SJCRH30 (cell line): ENCODE results near the gene MPDU1. TPM values are rescaled to one million over a fixed set of nuclear protein-coding genes. Genes with fewer than 3 reads are reported as not detected.

Experiments used
- DNase-seq, 2 experiments: peaks; one replicate each; pipeline ENCODE4 v3.0.0-alpha.2; 2015 to 2020
- H3K27ac ChIP-seq: fragments of 250-450 bp; sonication (Bioruptor Pico); 2 replicates; pipeline ENCODE4 v1.5.1; 2020; ENCODE audit warnings: mild to moderate bottlenecking, moderate library complexity
- H3K27me3 ChIP-seq: fragments of 250-450 bp; sonication (Bioruptor Pico); 2 replicates; pipeline ENCODE4 v1.5.1; 2020; ENCODE audit warnings: mild to moderate bottlenecking, moderate library complexity
- H3K36me3 ChIP-seq: fragments of 250-450 bp; sonication (Bioruptor Pico); 2 replicates; pipeline ENCODE4 v1.5.1; 2020; ENCODE audit warnings: mild to moderate bottlenecking, moderate library complexity
- H3K4me1 ChIP-seq: fragments of 250-450 bp; sonication (Bioruptor Pico); 2 replicates; pipeline ENCODE4 v1.5.1; 2020; ENCODE audit warnings: mild to moderate bottlenecking, moderate library complexity
- H3K4me3 ChIP-seq: fragments of 250-450 bp; sonication (Bioruptor Pico); 2 replicates; pipeline ENCODE4 v1.5.1; 2020; ENCODE audit warnings: mild to moderate bottlenecking, moderate library complexity
- H3K9me3 ChIP-seq: fragments of 250-450 bp; sonication (Bioruptor Pico); replicated peaks from 2 replicates; pipeline ENCODE4 v1.5.1; 2020; ENCODE audit warnings: mild to moderate bottlenecking, moderate library complexity
- total RNA-seq: library from RNA; depleted of rRNA; stranded (reverse); fragments of >200 nt; shearing (Covaris generic); gene quantifications from 2 replicates; pipeline ENCODE4 v1.2.3, GENCODE V29; 2014; rRNA removed

The MPDU1 gene
- total RNA-seq = 44.1 and 49.9 TPM in 2 replicates

DNA sequence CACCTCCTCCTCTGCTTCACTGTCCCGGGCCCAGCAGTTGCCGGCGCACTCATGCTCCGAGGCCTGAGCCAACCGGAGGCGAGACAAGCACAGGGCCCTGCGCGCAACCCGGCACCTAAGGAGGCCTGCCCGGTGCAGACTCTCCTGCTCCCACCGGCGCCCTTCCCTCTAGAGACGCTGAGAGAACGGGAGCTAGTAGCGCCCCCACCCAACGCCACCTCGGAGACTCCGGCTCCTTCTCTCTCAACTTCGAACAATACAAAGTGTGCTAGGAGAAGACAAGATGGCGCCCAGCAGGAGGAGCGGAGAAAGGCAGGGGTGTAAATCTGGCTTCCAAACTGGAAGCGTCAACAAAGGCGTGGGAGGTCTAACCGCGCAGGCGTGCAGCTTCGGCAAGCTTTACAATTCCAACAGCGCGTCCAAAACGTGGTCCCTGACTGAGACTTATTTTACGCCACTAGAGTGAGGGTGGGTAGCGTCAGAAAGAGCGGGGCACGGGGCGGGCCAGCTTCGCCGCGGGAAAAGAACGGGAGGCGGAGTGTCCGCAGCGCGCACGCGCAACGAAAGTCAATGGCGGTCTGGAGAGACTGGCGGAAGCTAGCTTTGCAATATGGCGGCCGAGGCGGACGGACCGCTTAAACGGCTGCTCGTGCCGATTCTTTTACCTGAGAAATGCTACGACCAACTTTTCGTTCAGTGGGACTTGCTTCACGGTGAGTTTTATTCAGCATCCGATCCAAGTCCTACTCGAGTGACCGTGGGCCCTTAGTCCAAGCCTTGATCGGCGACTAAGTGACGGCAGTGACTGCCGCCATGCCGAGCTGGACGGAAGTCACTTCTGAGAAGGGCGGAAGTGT lies at the start of gene MPDU1:
Gene MPDU1, plus strand, starts transcription at position 600 of the 857 bp plus-strand sequence. Its CDS starts 11 bp downstream, at position 611.
- peaks cover 15% of the 10 kb centered on the region for H3K36me3 ChIP-seq
- H3K4me1 ChIP-seq = peaks cover 4% of the 10 kb centered on the region; the same call in 1 of the 2 replicates
- peak within 1 kb of the TSS; percentile 95 for H3K27ac ChIP-seq

DNA sequence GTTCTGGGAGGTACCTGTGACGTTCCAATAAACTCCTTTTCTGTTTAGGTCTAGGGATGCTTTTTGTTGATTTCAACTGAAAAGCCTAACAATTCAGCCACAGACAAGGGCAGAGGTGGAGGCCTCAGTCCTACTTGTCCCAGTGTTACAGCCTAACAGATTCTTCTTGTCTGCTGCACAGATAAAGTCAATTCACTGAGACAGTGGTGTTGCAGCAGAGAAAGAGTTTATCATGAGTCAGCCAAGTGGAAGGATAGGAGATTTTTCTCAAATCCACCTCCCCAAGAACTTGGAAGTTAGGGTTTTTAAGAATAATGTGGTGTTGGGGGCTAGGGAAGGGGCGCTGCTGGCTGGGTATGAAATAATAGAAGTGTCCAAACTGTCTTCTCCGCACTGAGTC lies 45.6 kb upstream of the MPDU1 start:
- Histone ChIP-seq H3K27ac (no peak overlapping the region), H3K9me3 (no peaks in the 10 kb centered on the region), H3K4me3 (no peak overlapping the region), H3K27me3 (no peaks in the 10 kb centered on the region), H3K4me1 (no peaks in the 10 kb centered on the region), H3K36me3 (no peaks in the 10 kb centered on the region)
- DNase-seq = no peak

More for the DNA sequence above, at the start of gene MPDU1:
- Histone ChIP-seq H3K4me3 (peak within 1 kb of the TSS; percentile 69), H3K9me3 (no peaks in the 10 kb centered on the region), H3K27me3 (no peaks in the 10 kb centered on the region)
- DNase-seq = peak; percentile 94 to 95

GRCh38 chr17:7538891-7539545 lies 44.6 kb upstream of the MPDU1 start:
- H3K36me3 ChIP-seq = no peaks in the 10 kb centered on the region
- H3K4me1 ChIP-seq = no peaks in the 10 kb centered on the region
- no peaks in the 10 kb centered on the region for H3K9me3 ChIP-seq
- no peak overlapping the region for H3K27ac ChIP-seq
- no peaks in the 10 kb centered on the region for H3K27me3 ChIP-seq
- H3K4me3 ChIP-seq = no peak overlapping the region
- no peak for DNase-seq

- no peaks in the 10 kb centered on the region for H3K4me1 ChIP-seq
- H3K27ac ChIP-seq = no peak overlapping the region
- no peaks in the 10 kb centered on the region for H3K36me3 ChIP-seq
- DNase-seq = no peak
- H3K27me3 ChIP-seq = no peaks in the 10 kb centered on the region
- no peak overlapping the region for H3K4me3 ChIP-seq
- H3K9me3 ChIP-seq = no peaks in the 10 kb centered on the region
Observed at GRCh38 chr17:7541074-7541621, 42.5 kb upstream of the MPDU1 start.

- H3K36me3 ChIP-seq = no peaks in the 10 kb centered on the region
- no peak for DNase-seq
- H3K4me3 ChIP-seq = no peak overlapping the region
- H3K27ac ChIP-seq = no peak overlapping the region
- no peaks in the 10 kb centered on the region for H3K4me1 ChIP-seq
- no peaks in the 10 kb centered on the region for H3K27me3 ChIP-seq
- H3K9me3 ChIP-seq = no peaks in the 10 kb centered on the region
Observed at GRCh38 chr17:7544911-7545310, 38.7 kb upstream of the MPDU1 start.

- H3K36me3 ChIP-seq = no peaks in the 10 kb centered on the region
- no peak for DNase-seq
- no peaks in the 10 kb centered on the region for H3K27me3 ChIP-seq
- H3K4me1 ChIP-seq = no peaks in the 10 kb centered on the region
- H3K9me3 ChIP-seq = no peaks in the 10 kb centered on the region
- no peak within 1 kb of the TSS for H3K4me3 ChIP-seq
- H3K27ac ChIP-seq = no peak within 1 kb of the TSS
Observed at GRCh38 chr17:7548585-7549400, 34.9 kb upstream of the MPDU1 start, which contains the start of gene TNFSF12. TSS of gene TNFSF12 (plus strand) at chr17:7549058. CDS start at chr17:7549154, 96 bp downstream.

DNA sequence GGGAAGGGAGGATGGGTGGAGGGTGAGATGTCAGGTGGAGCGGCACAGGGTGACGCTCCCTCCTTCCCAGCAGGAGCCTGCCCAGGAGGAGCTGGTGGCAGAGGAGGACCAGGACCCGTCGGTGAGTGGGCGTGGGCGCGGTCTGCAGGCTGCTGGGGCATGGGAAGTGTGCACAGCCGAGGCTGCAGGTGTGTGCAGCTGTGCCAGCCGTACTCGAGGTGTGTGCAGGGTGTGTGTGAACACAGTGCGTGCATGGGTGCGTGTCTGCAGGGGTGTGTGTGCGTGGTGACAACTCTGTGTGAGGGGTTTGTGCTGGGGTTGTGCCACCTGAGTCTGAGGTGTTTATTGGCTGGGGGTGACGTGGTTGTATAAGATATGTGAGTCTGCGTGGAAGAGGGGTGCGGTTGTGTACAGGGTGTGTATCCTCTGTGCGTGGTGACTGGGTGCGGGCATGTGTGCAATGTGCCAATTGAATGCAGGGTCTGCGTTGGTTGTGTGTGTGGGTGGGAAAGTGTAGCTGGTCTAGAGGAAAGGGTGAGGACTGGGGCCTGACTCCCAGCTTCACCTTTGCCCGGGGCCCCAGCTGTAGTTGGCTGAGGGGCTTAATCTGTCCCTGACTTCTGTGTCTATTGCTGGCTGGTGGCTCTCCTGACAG lies 34.1 kb upstream of the MPDU1 start:
- DNase-seq = no peak
- Histone ChIP-seq H3K36me3 (no peaks in the 10 kb centered on the region), H3K4me1 (no peaks in the 10 kb centered on the region), H3K27me3 (no peaks in the 10 kb centered on the region), H3K4me3 (no peak overlapping the region), H3K9me3 (no peaks in the 10 kb centered on the region), H3K27ac (no peak overlapping the region)

DNA sequence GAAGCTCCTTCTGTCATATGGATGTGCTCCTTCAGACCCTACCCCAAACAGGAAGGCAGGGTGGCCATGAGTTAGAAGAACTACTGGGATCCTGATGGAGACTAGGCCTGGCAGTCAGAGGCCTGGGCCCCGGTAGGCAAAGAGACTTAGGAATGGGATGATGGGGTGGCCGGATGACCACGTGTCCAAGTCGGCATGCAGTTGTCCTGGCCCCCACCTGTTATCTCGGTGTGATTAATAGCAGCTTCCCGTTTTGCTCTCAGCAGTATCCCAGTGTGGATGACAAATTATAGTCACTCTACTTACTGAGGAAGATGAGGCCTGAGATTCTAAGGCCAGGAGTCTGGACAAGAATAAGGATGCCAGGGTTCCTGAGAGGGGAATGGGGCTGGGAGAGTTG lies 33.3 kb upstream of the MPDU1 start:
- no peaks in the 10 kb centered on the region for H3K9me3 ChIP-seq
- no peaks in the 10 kb centered on the region for H3K27me3 ChIP-seq
- no peaks in the 10 kb centered on the region for H3K36me3 ChIP-seq
- no peaks in the 10 kb centered on the region for H3K4me1 ChIP-seq
- H3K4me3 ChIP-seq = no peak overlapping the region
- H3K27ac ChIP-seq = no peak overlapping the region
- DNase-seq = peak; percentile 42 to 45

DNA sequence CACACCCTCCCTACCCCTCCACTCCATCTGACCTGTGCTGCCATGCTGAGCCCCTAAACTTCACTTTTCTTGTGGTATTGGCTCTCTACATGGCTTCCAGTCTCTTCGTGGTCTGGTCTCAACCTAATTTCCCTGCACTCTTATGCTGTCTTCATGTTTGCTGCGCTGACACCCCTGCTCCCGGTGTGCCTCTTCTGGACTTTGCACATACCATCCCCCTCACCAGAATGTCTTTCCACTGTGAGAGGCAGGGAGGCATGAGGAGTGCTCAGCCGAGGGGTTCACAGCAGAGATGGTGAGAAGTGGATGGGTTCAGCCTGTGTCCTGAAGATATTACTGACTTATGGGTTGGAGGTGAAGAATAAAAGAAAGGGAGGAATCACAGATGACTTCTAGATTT lies 32.3 kb upstream of the MPDU1 start:
- Histone ChIP-seq H3K36me3 (no peaks in the 10 kb centered on the region), H3K27ac (no peak overlapping the region), H3K4me1 (no peaks in the 10 kb centered on the region), H3K27me3 (no peaks in the 10 kb centered on the region), H3K4me3 (no peak overlapping the region), H3K9me3 (no peaks in the 10 kb centered on the region)
- DNase-seq = no peak

GRCh38 chr17:7552621-7553051 lies 31.0 kb upstream of the MPDU1 start:
- Histone ChIP-seq H3K9me3 (no peaks in the 10 kb centered on the region), H3K27me3 (no peaks in the 10 kb centered on the region), H3K36me3 (no peaks in the 10 kb centered on the region), H3K4me3 (no peak overlapping the region), H3K27ac (no peak overlapping the region), H3K4me1 (0 out of 2 replicates have a peak, but pooled peaks cover 3% of the 10 kb centered on the region)
- DNase-seq = no peak

- 0 out of 2 replicates have a peak, but pooled peaks cover 3% of the 10 kb centered on the region for H3K4me1 ChIP-seq
Observed at GRCh38 chr17:7553356-7553755, 30.3 kb upstream of the MPDU1 start.

GRCh38 chr17:7555320-7555948 lies 28.2 kb upstream of the MPDU1 start:
- H3K27me3 ChIP-seq = no peaks in the 10 kb centered on the region
- no peak overlapping the region for H3K4me3 ChIP-seq
- H3K27ac ChIP-seq = no peak overlapping the region
- no peak for DNase-seq
- 0 out of 2 replicates have a peak, but pooled peaks cover 3% of the 10 kb centered on the region for H3K4me1 ChIP-seq
- no peaks in the 10 kb centered on the region for H3K9me3 ChIP-seq
- H3K36me3 ChIP-seq = no peaks in the 10 kb centered on the region

More at GRCh38 chr17:7553356-7553755, 30.3 kb upstream of the MPDU1 start:
- Histone ChIP-seq H3K27ac (no peak overlapping the region), H3K36me3 (no peaks in the 10 kb centered on the region), H3K9me3 (no peaks in the 10 kb centered on the region), H3K27me3 (no peaks in the 10 kb centered on the region), H3K4me3 (no peak overlapping the region)
- DNase-seq = no peak

DNA sequence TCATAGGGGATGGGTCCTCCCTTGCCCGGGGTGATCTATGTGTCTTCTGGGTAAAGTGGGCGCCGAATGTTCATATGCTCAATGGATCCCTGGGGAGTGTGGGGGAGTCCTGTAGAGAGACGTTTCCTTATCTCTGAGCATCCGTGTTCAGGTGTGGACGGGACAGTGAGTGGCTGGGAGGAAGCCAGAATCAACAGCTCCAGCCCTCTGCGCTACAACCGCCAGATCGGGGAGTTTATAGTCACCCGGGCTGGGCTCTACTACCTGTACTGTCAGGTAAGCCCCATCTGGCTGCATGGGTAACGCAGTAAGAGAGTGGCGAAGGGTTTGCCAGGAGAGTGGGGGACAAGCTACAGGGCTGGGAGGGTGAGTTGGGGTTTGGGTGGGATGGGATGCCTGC lies 27.0 kb upstream of the MPDU1 start:
- H3K4me1 ChIP-seq = 0 out of 2 replicates have a peak, but pooled peaks cover 5% of the 10 kb centered on the region
- no peaks in the 10 kb centered on the region for H3K36me3 ChIP-seq
- no peak overlapping the region for H3K27ac ChIP-seq
- DNase-seq = no peak
- H3K9me3 ChIP-seq = no peaks in the 10 kb centered on the region
- H3K4me3 ChIP-seq = no peak overlapping the region
- no peaks in the 10 kb centered on the region for H3K27me3 ChIP-seq
